ENCODE measurements around the gene FCHSD2.

FCHSD2 gene

DNA sequence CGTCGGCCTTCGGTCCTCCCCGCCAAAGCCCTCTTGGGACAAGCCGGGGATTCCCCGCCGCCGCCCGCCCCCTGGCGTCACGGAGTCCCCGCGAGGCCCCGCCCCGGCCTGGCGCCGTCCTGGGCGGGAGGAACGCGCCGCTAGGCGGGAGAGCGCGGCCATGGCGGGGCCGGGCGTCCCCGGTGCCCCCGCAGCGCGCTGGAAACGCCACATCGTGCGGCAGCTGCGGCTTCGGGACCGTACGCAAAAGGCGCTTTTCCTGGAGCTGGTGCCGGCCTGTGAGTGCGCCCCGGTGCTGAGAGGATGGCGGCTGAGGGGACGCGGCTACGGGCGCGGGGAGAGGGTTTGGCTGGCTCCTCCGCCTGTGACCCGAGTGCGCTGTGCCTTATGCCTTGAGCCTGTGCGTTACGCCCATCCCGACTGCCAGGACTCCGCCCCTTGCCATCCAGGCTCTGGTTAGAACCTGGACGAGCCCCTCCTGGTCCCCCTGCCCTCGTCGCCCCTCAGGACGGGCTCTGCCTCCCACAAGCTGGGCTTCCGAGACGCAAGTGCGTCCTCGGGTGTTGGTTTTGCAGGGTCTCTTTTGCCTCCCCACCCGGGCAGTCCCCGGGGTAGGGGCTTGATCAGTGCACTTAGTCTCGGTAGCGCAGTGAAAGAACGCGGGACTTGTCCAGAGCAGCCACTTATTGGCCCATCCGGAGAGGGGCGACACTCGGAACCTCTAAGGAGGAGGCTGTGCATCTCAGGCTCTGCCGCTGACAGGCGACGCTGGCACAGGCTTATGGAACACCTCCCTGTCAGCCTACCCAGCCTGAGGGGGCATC, 327.6 kb downstream of the FCHSD2 start, which contains the start of gene ATG16L2:
TSS of gene ATG16L2 (plus strand) at position 126 of the 824 bp plus-strand sequence. CDS start at position 161, 35 bp downstream.
- H3K27ac ChIP-seq (ENCODE audit: low read depth, low read length, poor library complexity, severe bottlenecking), result peak within 1 kb of the TSS; percentile 87
- no peaks in the 10 kb centered on the region for H4K20me1 ChIP-seq (ENCODE audit: insufficient read depth, low read length)
- no peak within 1 kb of the TSS; the same call in 1 of the 2 replicates for H2AFZ ChIP-seq (ENCODE audit: low read length)
- peaks cover 28% of the 10 kb centered on the region; the same call in 1 of the 2 replicates for H3K36me3 ChIP-seq (ENCODE audit: insufficient read depth, low read length)
- H3K79me2 ChIP-seq (ENCODE audit: insufficient read depth, low read length), result peaks cover 17% of the 10 kb centered on the region; the same call in 1 of the 2 replicates
- no peaks in the 10 kb centered on the region for H3K27me3 ChIP-seq (ENCODE audit: insufficient read depth, low read length)
- H3K9me2 ChIP-seq (ENCODE audit: low read depth, low read length), result no peaks in the 10 kb centered on the region
- H3K9ac ChIP-seq (ENCODE audit: low read length), result peak within 1 kb of the TSS; percentile 88
- peaks cover 35% of the 10 kb centered on the region for H3K4me1 ChIP-seq (ENCODE audit: insufficient read depth, low read length, severe bottlenecking)
- no peak for TF ChIP-seq EZH2 (IDR thresholded peaks at IDR 0.05; ENCODE audit: borderline replicate concordance, low read length)
- TF ChIP-seq, protein P1, sequence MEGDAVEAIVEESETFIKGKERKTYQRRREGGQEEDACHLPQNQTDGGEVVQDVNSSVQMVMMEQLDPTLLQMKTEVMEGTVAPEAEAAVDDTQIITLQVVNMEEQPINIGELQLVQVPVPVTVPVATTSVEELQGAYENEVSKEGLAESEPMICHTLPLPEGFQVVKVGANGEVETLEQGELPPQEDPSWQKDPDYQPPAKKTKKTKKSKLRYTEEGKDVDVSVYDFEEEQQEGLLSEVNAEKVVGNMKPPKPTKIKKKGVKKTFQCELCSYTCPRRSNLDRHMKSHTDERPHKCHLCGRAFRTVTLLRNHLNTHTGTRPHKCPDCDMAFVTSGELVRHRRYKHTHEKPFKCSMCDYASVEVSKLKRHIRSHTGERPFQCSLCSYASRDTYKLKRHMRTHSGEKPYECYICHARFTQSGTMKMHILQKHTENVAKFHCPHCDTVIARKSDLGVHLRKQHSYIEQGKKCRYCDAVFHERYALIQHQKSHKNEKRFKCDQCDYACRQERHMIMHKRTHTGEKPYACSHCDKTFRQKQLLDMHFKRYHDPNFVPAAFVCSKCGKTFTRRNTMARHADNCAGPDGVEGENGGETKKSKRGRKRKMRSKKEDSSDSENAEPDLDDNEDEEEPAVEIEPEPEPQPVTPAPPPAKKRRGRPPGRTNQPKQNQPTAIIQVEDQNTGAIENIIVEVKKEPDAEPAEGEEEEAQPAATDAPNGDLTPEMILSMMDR (IDR thresholded peaks at IDR 0.05; ENCODE audit: low read length), result no peak; the same call in 1 of the 2 replicates
- H3F3A ChIP-seq (ENCODE audit: insufficient read depth, low read length), result no peaks in the 10 kb centered on the region
- H3K4me2 ChIP-seq (ENCODE audit: low read length), result peak within 1 kb of the TSS; percentile 96
- peak within 1 kb of the TSS; percentile 80 for H3K4me3 ChIP-seq (ENCODE audit: low read depth, low read length, poor library complexity, severe bottlenecking)
- no peaks in the 10 kb centered on the region for H3K9me3 ChIP-seq (ENCODE audit: low read length)

DNA sequence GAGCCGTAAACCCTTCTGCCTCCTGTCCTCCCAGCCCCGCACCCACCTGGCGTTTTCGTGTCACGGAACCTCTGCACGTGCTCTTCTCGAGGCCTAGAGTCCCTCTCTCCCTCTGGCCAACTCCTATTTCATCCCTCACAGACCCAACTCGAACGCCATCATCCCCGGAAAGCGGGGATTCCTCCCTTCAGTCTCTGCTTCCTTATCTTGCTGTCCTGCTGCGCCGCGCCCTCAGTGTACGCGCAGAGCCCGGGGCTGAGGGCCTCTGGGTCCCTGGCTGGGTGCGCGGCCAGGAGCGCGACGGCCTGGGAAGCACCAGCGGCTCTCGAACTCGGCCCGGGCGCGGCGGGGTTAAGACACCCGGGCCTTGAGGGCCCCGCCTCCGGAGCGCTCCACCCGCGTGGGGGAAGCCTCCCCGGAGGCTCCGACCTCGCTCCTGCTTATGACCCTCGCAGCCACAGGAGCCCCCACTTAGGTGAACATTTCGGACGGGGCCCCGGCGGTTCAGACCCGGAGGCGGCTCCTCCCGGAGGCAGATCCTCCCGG, 328.3 kb downstream of the FCHSD2 start:
- H3K36me3 ChIP-seq (ENCODE audit: insufficient read depth, low read length), result peaks cover 26% of the 10 kb centered on the region
- peak overlapping the region; percentile 87 for H3K27ac ChIP-seq (ENCODE audit: low read depth, low read length, poor library complexity, severe bottlenecking)
- H3K4me1 ChIP-seq (ENCODE audit: insufficient read depth, low read length, severe bottlenecking), result peaks cover 35% of the 10 kb centered on the region
- no peak for TF ChIP-seq EZH2 (IDR thresholded peaks at IDR 0.05; ENCODE audit: borderline replicate concordance, low read length)
- TF ChIP-seq, protein P1 (IDR thresholded peaks at IDR 0.05; ENCODE audit: low read length), result no peak
- peaks cover 17% of the 10 kb centered on the region; the same call in 1 of the 2 replicates for H3K79me2 ChIP-seq (ENCODE audit: insufficient read depth, low read length)
- no peaks in the 10 kb centered on the region for H3F3A ChIP-seq (ENCODE audit: insufficient read depth, low read length)
- H3K4me3 ChIP-seq (ENCODE audit: low read depth, low read length, poor library complexity, severe bottlenecking), result peak overlapping the region; percentile 80
- H3K9me3 ChIP-seq (ENCODE audit: low read length), result no peaks in the 10 kb centered on the region
- H3K9me2 ChIP-seq (ENCODE audit: low read depth, low read length), result no peaks in the 10 kb centered on the region
- H3K4me2 ChIP-seq (ENCODE audit: low read length), result peak overlapping the region; percentile 96
- H2AFZ ChIP-seq (ENCODE audit: low read length), result no peak overlapping the region; the same call in 1 of the 2 replicates
- no peaks in the 10 kb centered on the region for H4K20me1 ChIP-seq (ENCODE audit: insufficient read depth, low read length)
- H3K27me3 ChIP-seq (ENCODE audit: insufficient read depth, low read length), result no peaks in the 10 kb centered on the region
- peak overlapping the region; percentile 88 for H3K9ac ChIP-seq (ENCODE audit: low read length)

GRCh38 chr11:72812967-72813739, 329.0 kb downstream of the FCHSD2 start:
- Histone ChIP-seq H4K20me1 (ENCODE audit: insufficient read depth, low read length) (no peaks in the 10 kb centered on the region), H3K9me2 (ENCODE audit: low read depth, low read length) (no peaks in the 10 kb centered on the region), H3K79me2 (ENCODE audit: insufficient read depth, low read length) (peaks cover 17% of the 10 kb centered on the region; the same call in 1 of the 2 replicates), H3K36me3 (ENCODE audit: insufficient read depth, low read length) (peaks cover 24% of the 10 kb centered on the region), H3K9me3 (ENCODE audit: low read length) (no peaks in the 10 kb centered on the region), H2AFZ (ENCODE audit: low read length) (no peak overlapping the region), H3K4me3 (ENCODE audit: low read depth, low read length, poor library complexity, severe bottlenecking) (peak overlapping the region; percentile 80), H3K4me2 (ENCODE audit: low read length) (peak overlapping the region; percentile 96), H3F3A (ENCODE audit: insufficient read depth, low read length) (no peaks in the 10 kb centered on the region), H3K27me3 (ENCODE audit: insufficient read depth, low read length) (no peaks in the 10 kb centered on the region), H3K27ac (ENCODE audit: low read depth, low read length, poor library complexity, severe bottlenecking) (peak overlapping the region; percentile 87), H3K9ac (ENCODE audit: low read length) (peak overlapping the region; percentile 88), H3K4me1 (ENCODE audit: insufficient read depth, low read length, severe bottlenecking) (peaks cover 40% of the 10 kb centered on the region)
- TF ChIP-seq EZH2 (IDR thresholded peaks at IDR 0.05; ENCODE audit: borderline replicate concordance, low read length), result no peak
- TF ChIP-seq, protein P1 (IDR thresholded peaks at IDR 0.05; ENCODE audit: low read length), result peak; percentile 83

Data from OCI-LY1 (cell line).